Neural cell (in vitro differentiated cells): ENCODE results near the gene PLCD1. TPM values are rescaled to one million over a fixed set of nuclear protein-coding genes. Genes with fewer than 3 reads are reported as not detected.

Experiments used
- H2AFZ ChIP-seq: fragments of 200-600, 300-800 bp; sonication (generic), shearing (Covaris generic); 2 replicates; pipeline ENCODE4 v1.6.0; 2014; ENCODE audit warnings: low read depth, mild to moderate bottlenecking, antibody characterized with exemption, low read length, moderate library complexity
- H3F3A ChIP-seq: fragments of 200-600 bp; shearing (Covaris generic); 2 replicates; pipeline ENCODE4 v1.6.1; 2016; ENCODE audit warnings: mild to moderate bottlenecking, moderate library complexity, mixed read lengths, antibody characterized with exemption, low read length; ENCODE audit not compliant: insufficient read depth, poor library complexity, severe bottlenecking
- H3K27ac ChIP-seq: fragments of 200-600, 300-800 bp; sonication (generic), shearing (Covaris generic); 2 replicates; pipeline ENCODE4 v1.5.1; 2014; ENCODE audit warnings: mild to moderate bottlenecking, low read length, moderate library complexity
- H3K27me3 ChIP-seq: fragments of 300-800, 200-600 bp; sonication (generic), shearing (Covaris generic); 2 replicates; pipeline ENCODE4 v1.6.0; 2014; ENCODE audit warnings: mild to moderate bottlenecking, low read depth, low read length, moderate library complexity; ENCODE audit not compliant: insufficient read depth
- H3K36me3 ChIP-seq: fragments of 300-800, 200-600 bp; sonication (generic), shearing (Covaris generic); 2 replicates; pipeline ENCODE4 v1.5.1; 2014; ENCODE audit warnings: mild to moderate bottlenecking, antibody characterized with exemption, low read length, moderate library complexity; ENCODE audit not compliant: insufficient read depth
- H3K4me2 ChIP-seq: fragments of 300-800, 200-600 bp; sonication (generic), shearing (Covaris generic); 2 replicates; pipeline ENCODE4 v1.6.0; 2014; ENCODE audit warnings: mild to moderate bottlenecking, low read length
- H3K4me3 ChIP-seq: fragments of 300-800, 200-600 bp; sonication (generic), shearing (Covaris generic); 2 replicates; pipeline ENCODE4 v1.5.1; 2014; ENCODE audit warnings: mild to moderate bottlenecking, low read length, moderate library complexity
- H3K79me2 ChIP-seq: fragments of 200-600 bp; shearing (Covaris generic); replicated peaks from 2 replicates; pipeline ENCODE4 v1.6.0; 2014; ENCODE audit warnings: mild to moderate bottlenecking, low read length, moderate library complexity; ENCODE audit not compliant: insufficient read depth
- H3K9ac ChIP-seq: fragments of 300-800, 200-600 bp; sonication (generic), shearing (Covaris generic); 2 replicates; pipeline ENCODE4 v1.6.1; 2016; ENCODE audit warnings: mild to moderate bottlenecking, low read length, mixed read lengths
- H3K9me2 ChIP-seq: fragments of 200-600 bp; shearing (Covaris generic); 2 replicates; pipeline ENCODE4 v1.6.1; 2016; ENCODE audit warnings: mild to moderate bottlenecking, low read length, mixed read lengths; ENCODE audit not compliant: insufficient read depth
- H3K9me3 ChIP-seq: fragments of 200-600, 300-800 bp; sonication (generic), shearing (Covaris generic); 2 replicates; pipeline ENCODE4 v1.6.1; 2016; ENCODE audit warnings: mild to moderate bottlenecking, mixed run types, low read length, moderate library complexity, mixed read lengths
- H4K20me1 ChIP-seq: fragments of 200-600 bp; shearing (Covaris generic); 2 replicates; pipeline ENCODE4 v1.6.1; 2016; ENCODE audit warnings: mild to moderate bottlenecking, mixed run types; ENCODE audit not compliant: insufficient read depth
- CTCF ChIP-seq: fragments of 450-650 bp; IDR thresholded peaks from 2 replicates; pipeline ENCODE4 v1.5.1; 2014; ENCODE audit warnings: antibody characterized with exemption, mild to moderate bottlenecking, moderate library complexity; ENCODE audit not compliant: poor library complexity, severe bottlenecking
- EP300 ChIP-seq: fragments of 450-650 bp; conservative IDR thresholded peaks from 2 replicates; pipeline ENCODE4 v1.6.1; 2014; ENCODE audit warnings: antibody characterized with exemption, mild to moderate bottlenecking, moderate library complexity; ENCODE audit not compliant: poor library complexity, severe bottlenecking
- EZH2 ChIP-seq: fragments of 200-600, 300-800 bp; shearing (Covaris generic), sonication (generic); IDR thresholded peaks from 2 replicates; pipeline ENCODE4 v1.6.1; 2014; ENCODE audit warnings: antibody characterized with exemption, low read length, borderline replicate concordance, mild to moderate bottlenecking; ENCODE audit not compliant: insufficient read depth, poor library complexity, severe bottlenecking
- MXI1 ChIP-seq: fragments of 450-650 bp; conservative IDR thresholded peaks from 2 replicates; pipeline ENCODE4 v1.6.1; 2014; ENCODE audit warnings: antibody characterized with exemption, mild to moderate bottlenecking; ENCODE audit not compliant: poor library complexity, severe bottlenecking
- POLR2AphosphoS5 ChIP-seq: IDR thresholded peaks from 2 replicates; pipeline ENCODE4 v1.6.1; 2012
- RAD21 ChIP-seq: fragments of 450-650 bp; conservative IDR thresholded peaks from 2 replicates; pipeline ENCODE4 v1.6.1; 2014; ENCODE audit warnings: antibody characterized with exemption, mild to moderate bottlenecking, moderate library complexity
- SMC3 ChIP-seq: fragments of 450-650 bp; conservative IDR thresholded peaks from 2 replicates; pipeline ENCODE4 v1.6.1; 2014; ENCODE audit warnings: antibody characterized with exemption, mild to moderate bottlenecking, moderate library complexity; ENCODE audit not compliant: poor library complexity
- TAF1 ChIP-seq: IDR thresholded peaks from 2 replicates; pipeline ENCODE4 v1.6.1; 2012; ENCODE audit warnings: low read depth
- polyA plus RNA-seq: library from polyadenylated mRNA; depleted of rRNA; stranded (reverse); fragments of >200 nt; gene quantifications from 2 replicates; pipeline ENCODE4 v1.2.3, GENCODE V29; 2014
- TF ChIP-seq, protein P1 (sequence below): IDR thresholded peaks from 2 replicates; pipeline ENCODE4 v1.6.1; 2012; ENCODE audit warnings: borderline replicate concordance

The PLCD1 gene
- polyA plus RNA-seq, 1 donor from 2014 or later: 4.6 TPM

DNA sequence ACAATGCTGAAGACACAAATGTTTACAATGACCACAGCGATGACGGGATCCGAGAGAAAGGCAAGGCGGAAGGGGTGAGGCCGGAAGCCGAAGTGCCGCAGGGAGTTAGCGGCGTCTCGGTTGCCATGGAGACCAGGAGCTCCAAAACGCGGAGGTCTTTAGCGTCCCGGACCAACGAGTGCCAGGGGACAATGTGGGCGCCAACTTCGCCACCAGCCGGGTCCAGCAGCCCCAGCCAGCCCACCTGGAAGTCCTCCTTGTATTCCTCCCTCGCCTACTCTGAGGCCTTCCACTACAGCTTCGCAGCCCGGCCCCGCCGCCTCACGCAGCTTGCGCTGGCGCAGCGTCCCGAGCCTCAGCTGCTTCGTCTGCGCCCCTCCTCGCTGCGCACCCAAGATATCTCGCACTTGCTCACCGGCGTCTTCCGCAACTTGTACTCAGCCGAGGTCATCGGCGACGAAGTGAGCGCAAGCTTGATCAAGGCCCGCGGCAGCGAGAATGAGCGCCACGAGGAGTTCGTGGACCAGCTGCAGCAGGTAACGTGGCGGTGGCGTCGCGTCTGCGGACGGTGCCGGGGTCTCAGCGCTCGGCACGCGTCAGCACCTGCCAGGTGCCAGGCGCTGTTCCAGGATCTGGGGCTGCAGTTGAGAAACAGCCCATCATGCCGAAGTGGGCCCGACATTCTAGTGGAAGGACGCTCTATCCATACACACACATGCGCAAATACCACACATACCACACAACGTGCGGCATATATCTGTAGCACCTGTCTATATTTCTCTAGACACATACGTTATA, 9.9 kb upstream of the PLCD1 start, which contains the start of gene DLEC1:
DLEC1 (plus strand) TSS at position 108 of the 798 bp plus-strand sequence; CDS start at position 126, 18 bp downstream.
- H3K9me3 ChIP-seq: no peaks in the 10 kb centered on the region
- no peaks in the 10 kb centered on the region for H3K9me2 ChIP-seq
- H3K27ac ChIP-seq: no peak within 1 kb of the TSS
- H4K20me1 ChIP-seq: no peaks in the 10 kb centered on the region
- no peaks in the 10 kb centered on the region for H3F3A ChIP-seq
- TF ChIP-seq RAD21 (no peak), MXI1 (peak; percentile 65)
- no peaks in the 10 kb centered on the region for H3K36me3 ChIP-seq
- H3K79me2 ChIP-seq: no peaks in the 10 kb centered on the region
- H3K4me3 ChIP-seq: peak within 1 kb of the TSS; percentile 68
- peak within 1 kb of the TSS; percentile 28 for H3K4me2 ChIP-seq
- H2AFZ ChIP-seq: peak within 1 kb of the TSS; percentile 27
- H3K27me3 ChIP-seq: peaks cover 20% of the 10 kb centered on the region
- H3K9ac ChIP-seq: peak within 1 kb of the TSS; percentile 7

DNA sequence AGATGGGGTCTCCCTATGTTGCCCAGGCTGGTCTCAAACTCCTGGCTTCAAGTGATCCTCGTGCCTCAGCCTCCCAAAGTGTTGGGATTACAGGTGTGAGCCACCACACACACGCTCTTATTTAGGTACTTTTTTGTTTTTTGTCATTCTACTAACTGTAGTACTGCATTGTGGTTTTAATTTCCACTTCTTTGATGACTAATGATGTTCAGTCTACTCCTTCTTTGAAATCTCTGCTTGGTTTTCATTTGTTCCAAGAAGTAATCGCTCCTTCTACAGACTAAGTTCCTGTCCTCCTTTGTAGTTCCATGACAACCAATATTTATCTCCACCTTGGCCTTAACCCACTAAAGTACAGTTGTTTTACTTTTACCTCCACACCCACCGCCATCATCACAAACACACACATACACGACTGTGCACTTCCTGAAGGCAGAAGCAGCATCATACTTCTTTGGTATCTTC, 9.0 kb upstream of the PLCD1 start:
- Histone ChIP-seq H3K4me3 (peak overlapping the region; percentile 68), H3K9me2 (no peaks in the 10 kb centered on the region), H3K27ac (no peak overlapping the region), H3F3A (no peaks in the 10 kb centered on the region), H3K9me3 (no peaks in the 10 kb centered on the region), H2AFZ (peak overlapping the region; percentile 27), H4K20me1 (no peaks in the 10 kb centered on the region), H3K79me2 (no peaks in the 10 kb centered on the region), H3K4me2 (peak overlapping the region; percentile 28), H3K27me3 (peaks cover 20% of the 10 kb centered on the region), H3K36me3 (no peaks in the 10 kb centered on the region), H3K9ac (no peak overlapping the region)
- TF ChIP-seq EP300: no peak
- no peak for TF ChIP-seq SMC3
- no peak for TF ChIP-seq MXI1
- TF ChIP-seq POLR2AphosphoS5: no peak

DNA sequence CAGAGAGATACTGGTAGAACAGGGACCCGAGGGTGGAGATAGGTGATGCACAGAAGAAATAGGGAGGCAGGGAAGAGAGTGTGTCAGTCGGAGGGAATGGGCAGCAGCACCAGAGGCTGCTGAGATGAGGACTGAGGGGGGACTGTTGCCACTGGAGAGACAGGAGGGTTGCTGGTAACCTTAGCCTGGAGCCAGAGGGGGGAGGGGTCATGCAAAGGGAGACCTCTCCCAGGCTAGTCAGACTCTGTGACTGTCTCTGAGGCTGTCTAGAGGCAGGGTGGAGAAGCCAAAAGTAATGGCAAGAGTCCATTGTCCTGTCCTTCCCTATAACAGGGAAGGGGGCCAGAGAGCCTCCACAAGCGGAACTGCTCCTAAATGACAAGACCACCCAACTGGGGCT, 7.5 kb upstream of the PLCD1 start:
- Histone ChIP-seq H3F3A (no peaks in the 10 kb centered on the region), H2AFZ (no peak overlapping the region), H3K79me2 (no peaks in the 10 kb centered on the region), H3K27me3 (peaks cover 20% of the 10 kb centered on the region), H4K20me1 (no peaks in the 10 kb centered on the region), H3K4me3 (no peak overlapping the region), H3K4me2 (no peak overlapping the region), H3K36me3 (no peaks in the 10 kb centered on the region), H3K9me2 (no peaks in the 10 kb centered on the region), H3K9ac (no peak overlapping the region), H3K27ac (no peak overlapping the region), H3K9me3 (no peaks in the 10 kb centered on the region)
- TF ChIP-seq EP300: no peak
- TF ChIP-seq TAF1: no peak
- no peak for TF ChIP-seq SMC3
- no peak for TF ChIP-seq RAD21
- no peak for TF ChIP-seq MXI1
- no peak for TF ChIP-seq POLR2AphosphoS5
- TF ChIP-seq, protein P1, sequence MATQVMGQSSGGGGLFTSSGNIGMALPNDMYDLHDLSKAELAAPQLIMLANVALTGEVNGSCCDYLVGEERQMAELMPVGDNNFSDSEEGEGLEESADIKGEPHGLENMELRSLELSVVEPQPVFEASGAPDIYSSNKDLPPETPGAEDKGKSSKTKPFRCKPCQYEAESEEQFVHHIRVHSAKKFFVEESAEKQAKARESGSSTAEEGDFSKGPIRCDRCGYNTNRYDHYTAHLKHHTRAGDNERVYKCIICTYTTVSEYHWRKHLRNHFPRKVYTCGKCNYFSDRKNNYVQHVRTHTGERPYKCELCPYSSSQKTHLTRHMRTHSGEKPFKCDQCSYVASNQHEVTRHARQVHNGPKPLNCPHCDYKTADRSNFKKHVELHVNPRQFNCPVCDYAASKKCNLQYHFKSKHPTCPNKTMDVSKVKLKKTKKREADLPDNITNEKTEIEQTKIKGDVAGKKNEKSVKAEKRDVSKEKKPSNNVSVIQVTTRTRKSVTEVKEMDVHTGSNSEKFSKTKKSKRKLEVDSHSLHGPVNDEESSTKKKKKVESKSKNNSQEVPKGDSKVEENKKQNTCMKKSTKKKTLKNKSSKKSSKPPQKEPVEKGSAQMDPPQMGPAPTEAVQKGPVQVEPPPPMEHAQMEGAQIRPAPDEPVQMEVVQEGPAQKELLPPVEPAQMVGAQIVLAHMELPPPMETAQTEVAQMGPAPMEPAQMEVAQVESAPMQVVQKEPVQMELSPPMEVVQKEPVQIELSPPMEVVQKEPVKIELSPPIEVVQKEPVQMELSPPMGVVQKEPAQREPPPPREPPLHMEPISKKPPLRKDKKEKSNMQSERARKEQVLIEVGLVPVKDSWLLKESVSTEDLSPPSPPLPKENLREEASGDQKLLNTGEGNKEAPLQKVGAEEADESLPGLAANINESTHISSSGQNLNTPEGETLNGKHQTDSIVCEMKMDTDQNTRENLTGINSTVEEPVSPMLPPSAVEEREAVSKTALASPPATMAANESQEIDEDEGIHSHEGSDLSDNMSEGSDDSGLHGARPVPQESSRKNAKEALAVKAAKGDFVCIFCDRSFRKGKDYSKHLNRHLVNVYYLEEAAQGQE: no peak
- no peak for TF ChIP-seq EZH2
- no peak for TF ChIP-seq CTCF
